ENCODE measurements around the gene BAAT.
A peak's percentile ranks its signal among the peaks of the same experiment; 100 is the strongest.

Gene BAAT

DNA sequence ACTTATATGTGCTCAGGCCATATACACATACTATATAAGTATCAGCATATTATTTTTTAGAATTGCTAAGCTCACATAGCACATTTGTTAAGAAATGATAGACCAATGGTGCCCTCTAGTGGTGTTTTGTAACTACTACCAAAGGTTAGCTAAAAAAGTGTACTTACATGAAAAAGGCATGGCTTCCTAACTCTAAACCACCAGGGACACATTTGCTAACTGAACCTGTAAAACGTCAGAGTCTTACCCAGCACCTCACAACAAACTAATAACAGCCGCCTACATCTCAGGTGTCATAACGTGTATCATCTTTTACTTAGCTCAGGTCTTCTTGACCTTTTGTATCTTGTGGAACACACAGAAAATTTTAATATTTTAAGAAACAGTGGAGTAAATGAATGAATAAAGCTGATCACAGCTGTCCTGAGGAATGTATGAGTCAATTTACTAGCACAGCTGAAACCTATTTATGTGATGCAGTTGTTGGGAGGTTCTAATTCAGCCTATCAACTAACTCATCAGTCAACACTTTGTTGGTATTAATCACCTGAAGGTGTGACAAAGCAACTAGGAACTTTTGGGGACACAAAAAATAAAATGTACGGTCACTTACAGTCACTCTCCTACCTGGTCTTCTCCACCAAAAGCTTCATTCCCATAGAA is 72.9 kb downstream of the BAAT start:
- DNase-seq = peak; percentile 66 to 70

DNA sequence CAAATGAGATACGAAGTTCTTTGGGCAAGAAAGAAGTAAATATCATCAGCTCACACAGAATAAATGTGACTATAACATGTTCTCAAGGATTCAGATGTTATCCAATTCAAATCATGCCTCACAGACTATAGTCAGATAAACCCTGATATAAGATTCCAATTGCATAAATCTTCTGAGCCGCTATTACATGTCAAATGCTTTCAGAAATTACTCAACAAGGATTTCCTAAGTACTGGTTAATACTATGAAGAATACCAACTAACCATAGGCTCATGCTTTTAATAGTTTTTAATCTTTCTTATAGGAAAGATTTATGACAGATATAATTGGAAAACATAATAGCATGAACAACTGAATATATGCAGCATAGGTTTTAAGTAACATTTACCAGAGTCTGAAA is 73.6 kb downstream of the BAAT start:
- no peak for DNase-seq
